ENCODE data around the gene OTOP2. TPM values are rescaled to one million over a fixed set of nuclear protein-coding genes. Genes with fewer than 3 reads are reported as not detected.
A peak's percentile ranks its signal among the peaks of the same experiment; 100 is the strongest.

Gene OTOP2
- total RNA-seq, 1 experiment from 2014 or later, result 0.11 TPM

- DNase-seq, result peak; percentile 95
- Histone ChIP-seq H3K4me1 (ENCODE audit: insufficient read depth, low read length) (no peaks in the 10 kb centered on the region), H3K23me2 (ENCODE audit: insufficient read length, low read depth, low read length, poor library complexity, severe bottlenecking) (no peaks in the 10 kb centered on the region), H2BK12ac (ENCODE audit: insufficient read length, low read depth, low read length) (no peak overlapping the region), H3K14ac (ENCODE audit: insufficient read depth, low read length) (no peak overlapping the region; the same call in 1 of the 2 replicates), H4K5ac (ENCODE audit: insufficient read length, low read depth, low read length) (no peak overlapping the region), H3K27ac (ENCODE audit: insufficient read length, low read depth, low read length) (no peak overlapping the region), H3K4ac (ENCODE audit: low read depth, low read length) (no peak overlapping the region), H3K56ac (ENCODE audit: insufficient read length, low read depth, low read length) (no peak overlapping the region), H3K23ac (ENCODE audit: insufficient read length, low read depth, low read length) (no peak overlapping the region), H2AK5ac (ENCODE audit: insufficient read length, low read length) (no peak overlapping the region), H2BK5ac (ENCODE audit: insufficient read length, low read length) (no peak overlapping the region), H3K27me3 (ENCODE audit: insufficient read depth, low read length) (no peaks in the 10 kb centered on the region), H2AFZ (ENCODE audit: low read length) (no peak overlapping the region), H4K20me1 (ENCODE audit: control insufficient read depth, insufficient read depth, insufficient read length) (peaks cover 3% of the 10 kb centered on the region), H3K9ac (ENCODE audit: extremely low read depth, insufficient read length, low read length) (no peak overlapping the region), H3K79me1 (ENCODE audit: insufficient read depth, low read depth, low read length, poor library complexity, severe bottlenecking) (no peaks in the 10 kb centered on the region), H3K4me2 (ENCODE audit: insufficient read depth, insufficient read length, low read length) (no peak overlapping the region), H3K9me3 (ENCODE audit: control insufficient read depth, low read depth, low read length) (no peaks in the 10 kb centered on the region), H4K8ac (replicated peaks; ENCODE audit: insufficient read length, low read depth, low read length) (no peak overlapping the region), H3K79me2 (ENCODE audit: insufficient read depth, low read length) (no peaks in the 10 kb centered on the region), H3K18ac (ENCODE audit: insufficient read length, low read depth, low read length) (no peak overlapping the region), H2BK20ac (ENCODE audit: low read depth, low read length, poor library complexity, severe bottlenecking) (no peak overlapping the region), H2BK120ac (ENCODE audit: low read depth, low read length, poor library complexity, severe bottlenecking) (no peak overlapping the region), H4K91ac (ENCODE audit: insufficient read length, low read depth, low read length) (no peak overlapping the region), H3T11ph (ENCODE audit: low read length) (no peak overlapping the region), H2BK15ac (ENCODE audit: low read depth, low read length) (no peak overlapping the region)
- peaks cover 0 to 2% of the 10 kb centered on the region in 2 experiments; a peak in 1 of 5 replicates for H3K9me3 Mint-ChIP-seq
- TF ChIP-seq, protein P1, sequence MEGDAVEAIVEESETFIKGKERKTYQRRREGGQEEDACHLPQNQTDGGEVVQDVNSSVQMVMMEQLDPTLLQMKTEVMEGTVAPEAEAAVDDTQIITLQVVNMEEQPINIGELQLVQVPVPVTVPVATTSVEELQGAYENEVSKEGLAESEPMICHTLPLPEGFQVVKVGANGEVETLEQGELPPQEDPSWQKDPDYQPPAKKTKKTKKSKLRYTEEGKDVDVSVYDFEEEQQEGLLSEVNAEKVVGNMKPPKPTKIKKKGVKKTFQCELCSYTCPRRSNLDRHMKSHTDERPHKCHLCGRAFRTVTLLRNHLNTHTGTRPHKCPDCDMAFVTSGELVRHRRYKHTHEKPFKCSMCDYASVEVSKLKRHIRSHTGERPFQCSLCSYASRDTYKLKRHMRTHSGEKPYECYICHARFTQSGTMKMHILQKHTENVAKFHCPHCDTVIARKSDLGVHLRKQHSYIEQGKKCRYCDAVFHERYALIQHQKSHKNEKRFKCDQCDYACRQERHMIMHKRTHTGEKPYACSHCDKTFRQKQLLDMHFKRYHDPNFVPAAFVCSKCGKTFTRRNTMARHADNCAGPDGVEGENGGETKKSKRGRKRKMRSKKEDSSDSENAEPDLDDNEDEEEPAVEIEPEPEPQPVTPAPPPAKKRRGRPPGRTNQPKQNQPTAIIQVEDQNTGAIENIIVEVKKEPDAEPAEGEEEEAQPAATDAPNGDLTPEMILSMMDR (conservative IDR thresholded peaks at IDR 0.05), result peak; percentile 85
- H3K27me3 Mint-ChIP-seq (ENCODE audit: low read depth), result peaks cover 30% of the 10 kb centered on the region
- H3K4me1 Mint-ChIP-seq, result peaks cover 6 to 11% of the 10 kb centered on the region in 2 experiments
- no CpG with 5 or more reads among the region's 23 CpGs for WGBS (ENCODE audit: extremely low coverage, insufficient read length, low lambda C conversion rate)
- H3K4me3 Mint-ChIP-seq, result peak overlapping the region in 1 of 2 experiments; percentile 50; a peak in 3 of 5 replicates
- H3K36me3 Mint-ChIP-seq (ENCODE audit: insufficient read depth in 1 of 3, low read depth in 3 of 3), result peaks cover 0 to 2% (median 0%) of the 10 kb centered on the region in 3 experiments; a peak in 2 of 7 replicates
- H3K27ac Mint-ChIP-seq, result no peak overlapping the region
Measured at GRCh38 chr17:74961657-74962350, 37.7 kb downstream of the OTOP2 start.

All from H9 (cell line).